ENCODE results near the gene IL1RAPL1. TPM values are rescaled to one million over a fixed set of nuclear protein-coding genes. Genes with fewer than 3 reads are reported as not detected.
A peak's percentile ranks its signal among the peaks of the same experiment; 100 is the strongest.

The IL1RAPL1 gene
- total RNA-seq, 1 experiment from 2014 or later, result 1.1 TPM

DNA sequence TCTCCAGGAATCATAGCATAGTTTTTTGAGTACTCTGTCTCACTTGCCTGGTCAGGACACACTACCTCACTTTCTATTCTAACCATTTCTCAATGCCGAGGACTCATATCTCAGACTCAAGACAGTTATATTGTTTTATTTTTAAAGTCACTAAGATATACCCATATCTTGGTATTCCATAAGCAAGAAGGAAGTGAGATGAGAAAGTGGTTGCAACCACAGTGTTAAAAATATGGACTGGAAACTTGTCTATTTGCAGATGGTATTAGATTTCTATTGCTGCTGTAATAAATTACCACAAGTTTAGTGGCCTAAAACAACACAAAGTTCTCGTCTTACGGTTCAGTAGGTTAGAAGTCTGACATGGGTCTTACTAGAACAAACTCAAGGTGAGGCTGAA lies 1283.4 kb downstream of the IL1RAPL1 start:
- DNase-seq (ENCODE audit: low read depth), result no peak

GRCh38 chrX:29872831-29873230 lies 1285.6 kb downstream of the IL1RAPL1 start:
- no peak for DNase-seq (ENCODE audit: low read depth)

DNA sequence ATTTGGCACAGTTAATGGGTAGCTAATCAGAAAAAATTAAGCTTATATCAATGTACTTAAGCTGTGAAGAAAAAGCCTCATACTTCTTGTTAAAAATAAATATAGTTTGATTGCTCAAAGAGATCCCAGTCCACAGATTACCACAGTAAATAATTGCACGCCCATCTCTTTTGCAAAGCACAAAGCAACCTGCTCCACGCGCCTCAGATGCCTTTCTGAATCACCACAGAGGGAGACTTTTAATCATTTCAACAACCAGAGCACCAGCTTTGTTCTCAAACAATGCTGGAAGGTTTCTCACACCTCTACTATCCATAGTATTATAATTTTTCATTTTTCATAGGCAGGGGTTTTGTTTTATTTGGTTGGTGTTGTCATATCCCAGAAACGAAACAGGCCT lies 1289.5 kb downstream of the IL1RAPL1 start:
- no peak for DNase-seq (ENCODE audit: low read depth)

- DNase-seq (ENCODE audit: low read depth), result no peak
These were observed 1293.7 kb downstream of the IL1RAPL1 start for GRCh38 chrX:29880977-29881376.

DNA sequence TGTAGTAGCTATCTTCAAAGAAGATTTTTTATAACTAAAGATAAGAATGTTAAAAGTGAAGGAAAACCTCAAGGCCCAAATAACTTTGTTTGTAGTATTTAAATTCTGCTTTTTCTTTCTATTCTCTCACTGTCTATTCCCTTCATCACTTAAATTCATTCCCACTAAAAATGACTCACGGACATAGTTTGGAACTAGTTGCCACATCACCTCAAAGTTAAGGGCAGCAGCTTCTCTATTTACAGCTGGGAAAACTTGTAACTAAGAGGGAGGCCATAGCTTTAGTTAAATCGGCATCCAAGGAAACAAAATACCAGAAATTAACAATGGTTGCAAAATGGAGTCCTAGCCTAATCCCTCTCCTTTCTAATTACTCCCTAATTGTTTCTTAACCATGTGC lies 1302.8 kb downstream of the IL1RAPL1 start:
- DNase-seq (ENCODE audit: low read depth), result peak; percentile 41

- peak; percentile 5 for DNase-seq (ENCODE audit: low read depth)
These were observed 1303.5 kb downstream of the IL1RAPL1 start for GRCh38 chrX:29890646-29891200.

GRCh38 chrX:29902004-29902403 lies 1314.8 kb downstream of the IL1RAPL1 start:
- no peak for DNase-seq (ENCODE audit: low read depth)

DNA sequence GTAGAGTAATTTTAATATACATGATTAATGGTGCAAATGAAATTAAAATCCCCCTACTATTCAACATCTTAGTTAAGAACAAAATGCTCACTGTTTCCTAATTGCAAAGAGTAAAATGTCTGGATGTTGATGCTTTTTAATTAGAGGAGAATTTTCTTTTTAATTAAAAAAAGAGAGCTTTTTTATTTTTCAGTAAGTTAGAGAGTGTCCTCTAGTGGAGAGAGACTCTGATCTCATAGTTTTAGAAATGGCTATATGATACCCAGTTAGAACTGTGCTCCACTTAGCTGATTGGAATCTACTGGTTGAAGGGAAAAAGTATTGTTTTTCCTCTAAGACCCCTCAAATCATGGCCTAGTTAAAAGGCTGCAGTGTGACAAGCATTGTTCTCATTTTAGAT lies 1316.1 kb downstream of the IL1RAPL1 start:
- peak; percentile 4 for DNase-seq (ENCODE audit: low read depth)

DNA sequence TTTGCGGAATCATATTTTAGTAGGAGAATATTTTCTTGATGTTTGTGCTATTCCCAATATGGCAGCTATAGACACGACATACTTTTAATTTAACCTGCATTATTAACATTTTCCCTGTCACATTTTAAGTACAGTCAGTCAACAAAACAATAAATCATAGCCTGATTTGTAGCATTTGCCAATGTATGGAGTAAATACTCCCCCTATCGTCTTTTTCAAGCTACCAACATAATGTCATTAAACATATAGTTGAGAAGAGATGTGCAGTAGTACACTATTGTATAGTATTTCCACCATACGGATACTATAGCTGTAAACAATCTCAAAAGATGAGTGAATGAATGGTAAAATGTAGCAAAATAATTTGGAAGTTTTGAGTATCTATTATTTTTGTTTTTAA lies 1324.4 kb downstream of the IL1RAPL1 start:
- DNase-seq (ENCODE audit: low read depth), result no peak

- no peak for DNase-seq (ENCODE audit: low read depth)
These were observed 1326.4 kb downstream of the IL1RAPL1 start for GRCh38 chrX:29913647-29914046.

DNA sequence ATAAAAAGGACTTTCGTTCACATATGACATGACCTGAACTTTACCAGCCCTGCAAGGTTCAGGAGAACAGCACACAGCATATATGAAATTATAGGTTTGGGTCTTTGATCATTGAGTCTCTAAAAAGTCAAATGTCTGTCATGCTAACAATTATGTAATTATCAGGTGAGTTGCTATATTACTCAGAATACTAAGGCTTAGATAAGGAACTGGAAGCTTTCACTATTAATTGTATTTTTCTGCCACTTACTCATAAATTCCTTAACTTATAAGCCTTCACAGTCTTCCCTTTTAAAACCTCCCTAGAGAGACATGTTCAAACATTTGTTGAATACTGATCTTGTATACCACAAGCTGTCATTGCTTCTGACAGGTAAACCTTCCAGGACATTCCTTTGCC lies 1335.4 kb downstream of the IL1RAPL1 start:
- no peak for DNase-seq (ENCODE audit: low read depth)

DNA sequence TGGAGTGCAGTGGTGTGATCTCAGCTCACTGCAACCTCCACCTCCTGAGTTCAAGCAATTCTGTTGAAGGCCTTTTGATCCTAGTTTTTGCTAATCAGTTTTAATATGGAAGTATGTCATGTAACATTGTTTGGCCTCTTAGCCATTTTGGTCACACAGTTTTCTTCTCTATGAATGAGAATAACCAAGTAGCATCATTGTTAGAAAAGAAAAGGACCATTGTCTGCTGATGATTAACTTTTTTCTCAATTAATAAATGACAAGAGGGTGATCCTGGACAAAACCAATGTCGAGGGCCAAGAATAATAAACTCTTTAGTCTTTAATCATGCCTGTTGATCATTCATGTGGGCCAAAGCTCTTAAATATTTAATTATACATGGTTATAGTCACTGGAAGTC lies 1338.8 kb downstream of the IL1RAPL1 start:
- no peak for DNase-seq (ENCODE audit: low read depth)

DNA sequence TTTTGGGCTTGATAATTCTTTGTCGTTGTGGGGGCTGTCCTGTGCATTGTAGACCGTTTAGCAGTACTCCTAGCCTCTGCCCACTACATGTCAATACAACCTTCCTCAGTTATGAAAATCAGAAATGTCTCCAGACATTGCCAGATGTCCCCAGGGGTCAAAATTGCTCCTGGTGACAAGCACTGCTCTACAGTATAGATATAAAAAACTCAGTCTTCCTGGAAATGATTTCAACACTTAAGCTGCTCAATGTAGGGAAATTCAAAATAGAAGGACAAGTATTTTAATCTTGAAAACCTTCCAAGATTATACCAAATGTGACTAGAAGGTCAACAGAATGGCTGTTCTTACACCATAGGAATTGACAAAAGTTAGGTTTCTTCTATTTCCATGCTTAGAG lies 1339.4 kb downstream of the IL1RAPL1 start:
- DNase-seq (ENCODE audit: low read depth), result no peak

- DNase-seq (ENCODE audit: low read depth), result no peak
These were observed 1348.2 kb downstream of the IL1RAPL1 start for GRCh38 chrX:29935455-29935854.

GRCh38 chrX:29940750-29941149 lies 1353.5 kb downstream of the IL1RAPL1 start:
- DNase-seq (ENCODE audit: low read depth), result no peak

GRCh38 chrX:29941287-29941686 lies 1354.0 kb downstream of the IL1RAPL1 start:
- DNase-seq (ENCODE audit: low read depth), result no peak

GRCh38 chrX:29947225-29947624 lies 1360.0 kb downstream of the IL1RAPL1 start:
- peak; percentile 42 for DNase-seq (ENCODE audit: low read depth)

DNA sequence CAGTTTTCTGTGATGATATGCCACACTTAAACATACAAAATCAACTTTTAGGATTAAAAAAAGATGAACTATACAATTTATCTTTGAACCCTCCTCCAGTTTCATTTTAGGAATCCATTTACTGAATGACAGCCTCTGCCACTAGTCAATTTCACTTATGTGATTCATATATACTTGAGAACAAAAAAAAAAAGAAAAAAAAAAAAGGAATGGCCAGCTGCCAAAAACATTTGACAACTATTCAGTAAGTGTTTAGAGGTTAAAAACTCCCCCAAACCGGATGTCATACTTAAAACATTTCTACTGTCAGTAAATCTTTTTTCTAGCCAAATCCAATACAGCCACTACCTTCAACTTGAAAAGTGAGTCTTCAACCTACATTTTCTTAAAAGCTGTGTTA lies 1361.4 kb downstream of the IL1RAPL1 start:
- DNase-seq (ENCODE audit: low read depth), result peak; percentile 64

DNA sequence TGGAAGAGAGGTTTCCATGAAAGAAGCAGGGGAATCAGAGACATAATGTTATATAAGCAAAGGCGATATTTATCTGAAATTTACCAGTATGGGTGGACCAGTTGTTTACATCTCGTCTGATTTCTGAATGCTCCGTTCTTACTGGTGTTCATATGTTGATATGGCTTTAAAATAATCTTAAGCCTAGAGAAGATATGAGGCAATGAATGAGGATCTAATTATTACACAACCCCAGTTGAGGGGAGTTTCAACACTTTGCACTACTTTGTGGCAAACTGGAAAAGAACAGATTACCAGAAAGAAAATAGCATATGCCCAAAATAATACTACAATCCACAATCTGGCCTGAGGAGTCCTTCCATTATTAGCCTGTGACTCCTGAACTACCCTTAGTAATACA lies 1364.8 kb downstream of the IL1RAPL1 start:
- DNase-seq (ENCODE audit: low read depth), result no peak

DNA sequence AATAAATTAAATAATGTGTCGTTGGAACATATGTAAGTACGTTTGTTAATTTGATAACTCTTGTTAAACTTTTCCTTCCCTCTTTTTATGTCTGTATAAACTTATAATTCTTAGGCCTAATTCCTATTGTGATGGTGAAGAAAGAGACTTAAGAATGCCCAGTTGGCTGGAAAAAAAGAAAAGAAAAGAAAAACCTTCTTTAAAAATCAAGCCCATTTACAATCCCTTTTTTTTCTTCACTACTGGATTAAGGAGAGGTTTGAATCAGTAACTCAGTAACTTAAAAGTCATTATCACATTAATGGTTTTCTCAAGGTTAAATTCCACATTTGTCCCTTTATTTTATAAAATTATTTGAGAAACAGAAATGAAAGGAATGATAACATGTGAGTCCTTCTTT lies 1374.8 kb downstream of the IL1RAPL1 start:
- DNase-seq (ENCODE audit: low read depth), result no peak

DNA sequence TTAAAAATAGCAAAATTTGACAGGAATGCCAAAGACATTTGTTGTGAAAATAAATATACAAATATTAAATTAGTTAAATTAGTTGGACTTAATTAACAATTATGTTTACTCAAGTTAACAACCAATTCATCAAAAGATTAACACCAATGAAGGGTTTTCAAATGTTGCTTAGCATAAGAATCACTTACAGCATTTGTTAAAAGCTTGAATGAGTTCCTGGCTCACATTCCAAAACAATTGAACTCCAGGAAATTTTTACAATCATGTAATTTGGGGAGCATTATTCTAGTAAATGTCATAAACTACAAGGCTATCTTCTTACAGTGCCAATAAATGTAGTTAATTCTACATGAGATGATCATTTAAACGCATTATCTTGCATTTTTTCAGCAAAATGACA lies 1378.4 kb downstream of the IL1RAPL1 start:
- DNase-seq (ENCODE audit: low read depth), result no peak

DNA sequence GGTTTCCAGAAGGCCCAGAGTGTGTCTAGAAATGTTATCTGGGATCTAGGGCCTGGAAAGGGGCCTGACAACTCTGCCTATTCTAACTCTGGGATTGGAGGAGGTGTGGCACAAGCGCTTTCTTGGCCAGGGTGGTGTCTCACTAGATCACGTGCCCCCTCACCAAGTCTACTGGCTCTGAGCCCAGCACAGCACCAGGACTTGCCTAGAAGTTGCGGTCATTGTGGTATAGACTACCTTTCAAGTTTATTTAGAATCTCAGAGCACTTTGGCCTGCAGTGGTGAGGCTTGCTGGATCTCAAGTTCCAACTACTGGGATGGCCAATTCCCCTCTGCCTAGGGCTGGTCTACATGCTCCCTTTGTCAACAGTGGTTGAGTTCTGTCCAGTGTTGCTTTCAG lies 1404.8 kb downstream of the IL1RAPL1 start:
- peak; percentile 7 for DNase-seq (ENCODE audit: low read depth)

DNA sequence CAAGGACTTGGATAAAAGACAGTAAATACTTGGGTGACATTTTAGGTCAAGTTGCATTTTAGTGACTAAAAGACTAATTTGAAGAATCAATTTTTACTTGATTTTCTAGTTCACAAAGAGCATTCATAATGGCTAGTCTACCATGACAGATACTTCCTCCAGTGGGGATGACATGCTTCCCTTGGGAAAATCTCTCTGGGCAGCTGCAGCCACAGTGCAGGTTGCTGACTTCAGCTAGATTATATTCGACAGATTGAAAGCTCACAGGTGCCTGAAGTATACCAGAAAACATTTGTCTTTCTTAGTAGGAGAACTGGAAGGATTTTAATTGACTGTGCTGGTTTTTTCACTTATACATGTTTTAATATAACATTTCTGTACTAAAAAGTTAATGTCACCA lies 1418.6 kb downstream of the IL1RAPL1 start:
- peak; percentile 36 for DNase-seq (ENCODE audit: low read depth)
